HepG2 (cell line): ENCODE data around the gene MLX. TPM values are rescaled to one million over a fixed set of nuclear protein-coding genes. Genes with fewer than 3 reads are reported as not detected.
A peak's percentile ranks its signal among the peaks of the same experiment; 100 is the strongest.

Experiments
- ATRX ChIP-seq: sonication (generic); formaldehyde crosslinking; IDR thresholded peaks from 2 replicates; pipeline ENCODE4 v1.4.0; 2020; ENCODE audit warnings: missing genetic modification reagents, borderline replicate concordance
- CREB3 ChIP-seq: sonication (generic); formaldehyde crosslinking; IDR thresholded peaks from 2 replicates; pipeline ENCODE4 v1.5.0; 2020; ENCODE audit warnings: missing genetic modification reagents
- DNMT1 ChIP-seq: sonication (generic); formaldehyde crosslinking; IDR thresholded peaks from 2 replicates; pipeline ENCODE4 v1.5.1; 2020; ENCODE audit warnings: mild to moderate bottlenecking, missing genetic modification reagents
- FOXA3 ChIP-seq: IDR thresholded peaks from 2 replicates; pipeline ENCODE4 v1.6.1; 2016; ENCODE audit warnings: missing genetic modification reagents, missing compliant biosample characterization
- FOXJ3 ChIP-seq: sonication (generic); formaldehyde crosslinking; IDR thresholded peaks from 2 replicates; pipeline ENCODE4 v1.4.0; 2020; ENCODE audit warnings: missing genetic modification reagents, mild to moderate bottlenecking, borderline replicate concordance
- HDAC2 ChIP-seq: sonication (generic); formaldehyde crosslinking; IDR thresholded peaks from 2 replicates; pipeline ENCODE4 v1.4.0; 2020; ENCODE audit warnings: missing genetic modification reagents
- KLF15 ChIP-seq: sonication (generic); formaldehyde crosslinking; IDR thresholded peaks from 2 replicates; pipeline ENCODE4 v1.8.1; 2023; ENCODE audit warnings: borderline replicate concordance, mild to moderate bottlenecking, inconsistent platforms, missing genetic modification reagents, mixed read lengths
- MIXL1 ChIP-seq: IDR thresholded peaks from 2 replicates; pipeline ENCODE4 v1.6.1; 2016
- NFIC ChIP-seq: IDR thresholded peaks from 2 replicates; pipeline ENCODE4 v1.6.1; 2012; ENCODE audit warnings: mild to moderate bottlenecking, low read length, inconsistent platforms
- NR2F1 ChIP-seq, 2 experiments: fragments of 450-650 bp in 1 of 2; formaldehyde crosslinking in 1 of 2; IDR thresholded peaks; 2 replicates each; pipeline versions ENCODE4 v1.5.0 to v1.6.1; 2016 to 2020; ENCODE audit warnings: mild to moderate bottlenecking in 1 of 2, missing compliant biosample characterization in 1 of 2, missing genetic modification reagents in 1 of 2, moderate library complexity in 1 of 2
- PHF20 ChIP-seq: sonication (generic); formaldehyde crosslinking; IDR thresholded peaks from 2 replicates; pipeline ENCODE4 v1.5.0; 2020; ENCODE audit warnings: mild to moderate bottlenecking, missing genetic modification reagents
- POLR2AphosphoS5 ChIP-seq: IDR thresholded peaks from 2 replicates; pipeline ENCODE4 v1.6.1; 2012; ENCODE audit warnings: low read depth, low read length
- SMAD1 ChIP-seq: sonication (generic); formaldehyde crosslinking; IDR thresholded peaks from 2 replicates; pipeline ENCODE4 v1.4.0; 2020; ENCODE audit warnings: missing genetic modification reagents, low read depth, mild to moderate bottlenecking, borderline replicate concordance
- SOX13 ChIP-seq, 3 experiments: fragments of 450-650 bp in 1 of 3; sonication (generic) in 1 of 3; formaldehyde crosslinking in 1 of 3; IDR thresholded peaks in 2 of 3; conservative IDR thresholded peaks in 1 of 3; 2 replicates each; pipeline versions ENCODE4 v1.5.0 to v1.6.1; 2016 to 2020; ENCODE audit warnings: antibody characterized with exemption in 1 of 3, mild to moderate bottlenecking in 1 of 3, missing compliant biosample characterization in 1 of 3, missing genetic modification reagents in 1 of 3, moderate library complexity in 1 of 3
- ZEB1 ChIP-seq: IDR thresholded peaks from 2 replicates; pipeline ENCODE4 v1.6.1; 2012; ENCODE audit warnings: mild to moderate bottlenecking, low read depth, inconsistent platforms; ENCODE audit not compliant: insufficient replicate concordance
- ZHX2 ChIP-seq, 2 experiments: sonication (generic) in 1 of 2; formaldehyde crosslinking in 1 of 2; IDR thresholded peaks; 2 replicates each; pipeline versions ENCODE4 v1.6.1 to v1.9.0; 2014 to 2022; ENCODE audit warnings: antibody characterized with exemption in 1 of 2, borderline replicate concordance in 1 of 2, inconsistent platforms in 1 of 2, low read depth in 1 of 2, missing genetic modification reagents in 1 of 2
- ZNF441 ChIP-seq: sonication (generic); formaldehyde crosslinking; IDR thresholded peaks from 2 replicates; pipeline ENCODE4 v1.7.0; 2021; ENCODE audit warnings: missing genetic modification reagents, borderline replicate concordance
- ZSCAN12 ChIP-seq: sonication (generic); formaldehyde crosslinking; IDR thresholded peaks from 2 replicates; pipeline ENCODE4 v1.9.0; 2021; ENCODE audit warnings: mild to moderate bottlenecking, missing genetic modification reagents
- polyA plus RNA-seq, 8 experiments: library from polyadenylated mRNA; depleted of rRNA in 3 of 8; stranded (reverse) in 7 of 8; unstranded in 1 of 8; fragments of >200 nt; fragmentation: Illumina TruSeq in 4 of 8; extraction: Trizol in 4 of 8; gene quantifications; 2 replicates each; pipeline versions ENCODE4 v1.2.1 to v1.2.3, GENCODE V29; 2011 to 2016; ENCODE audit warnings: low read depth in 4 of 8, missing spikeins in 1 of 8, mixed read lengths in 1 of 8; ENCODE audit not compliant: insufficient read depth in 1 of 8
- total RNA-seq, 5 experiments: library from RNA; depleted of rRNA; stranded (reverse); fragments of >200 nt; fragmentation: Illumina TruSeq; extraction: Trizol; gene quantifications; 2 replicates each; pipeline ENCODE4 v1.2.3, GENCODE V29; 2016; ENCODE audit warnings: low read depth in 1 of 5
- TF ChIP-seq, protein P1 (sequence below): IDR thresholded peaks from 2 replicates; pipeline ENCODE4 v1.6.1; 2016

Gene MLX
- total and polyA plus RNA-seq, 2 of the 13 experiments (the other 11 are each of a cell fraction or from before 2014, with no cell fraction given) = 38.9 to 74.4 TPM

- TF ChIP-seq ZHX2 (IDR thresholded peaks at IDR 0.05; ENCODE audit: low read depth) (0 out of 2 replicates have a peak, but pooled peaks have one; percentile 30), ZHX2 (CRISPR knock-in tag; IDR thresholded peaks at IDR 0.05; ENCODE audit: borderline replicate concordance) (peak; percentile 77; the same call in 1 of the 2 replicates), NFIC (no peak), FOXA3 (CRISPR knock-in tag) (peak; percentile 63), HDAC2 (CRISPR knock-in tag) (peak; percentile 76; the same call in 1 of the 2 replicates), ZEB1 (no peak), ZNF441 (CRISPR knock-in tag) (no peak; the same call in 1 of the 2 replicates), DNMT1 (CRISPR knock-in tag) (peak; percentile 61; the same call in 1 of the 2 replicates), MIXL1 (CRISPR knock-in tag) (no peak), CREB3 (CRISPR knock-in tag) (peak; percentile 74; the same call in 1 of the 2 replicates), FOXJ3 (CRISPR knock-in tag) (0 out of 2 replicates have a peak, but pooled peaks have one; percentile 36), NR2F1 (CRISPR knock-in tag; IDR thresholded peaks at IDR 0.05) (peak in 1 of 2 experiments; percentile 39; a peak in 1 of 4 replicates), SMAD1 (CRISPR knock-in tag) (no peak), ZSCAN12 (peak; percentile 81; the same call in 1 of the 2 replicates), SOX13 (IDR thresholded peaks at IDR 0.05) (no peak), SOX13 (CRISPR knock-in tag; conservative IDR thresholded peaks at IDR 0.05 in 1 of 2, IDR thresholded peaks at IDR 0.05 in 1 of 2) (peak in 1 of 2 experiments; percentile 66; a peak in 2 of 4 replicates), PHF20 (peak; percentile 61), ATRX (CRISPR knock-in tag) (no peak), POLR2AphosphoS5 (peak; percentile 81), KLF15 (CRISPR knock-in tag) (peak; percentile 96; the same call in 1 of the 2 replicates)
- TF ChIP-seq, protein P1, sequence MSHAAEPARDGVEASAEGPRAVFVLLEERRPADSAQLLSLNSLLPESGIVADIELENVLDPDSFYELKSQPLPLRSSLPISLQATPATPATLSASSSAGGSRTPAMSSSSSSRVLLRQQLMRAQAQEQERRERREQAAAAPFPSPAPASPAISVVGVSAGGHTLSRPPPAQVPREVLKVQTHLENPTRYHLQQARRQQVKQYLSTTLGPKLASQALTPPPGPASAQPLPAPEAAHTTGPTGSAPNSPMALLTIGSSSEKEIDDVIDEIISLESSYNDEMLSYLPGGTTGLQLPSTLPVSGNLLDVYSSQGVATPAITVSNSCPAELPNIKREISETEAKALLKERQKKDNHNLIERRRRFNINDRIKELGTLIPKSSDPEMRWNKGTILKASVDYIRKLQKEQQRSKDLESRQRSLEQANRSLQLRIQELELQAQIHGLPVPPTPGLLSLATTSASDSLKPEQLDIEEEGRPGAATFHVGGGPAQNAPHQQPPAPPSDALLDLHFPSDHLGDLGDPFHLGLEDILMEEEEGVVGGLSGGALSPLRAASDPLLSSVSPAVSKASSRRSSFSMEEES (CRISPR knock-in tag) = peak; percentile 99
Measured at GRCh38 chr17:42536048-42536371, 30.9 kb upstream of the MLX start, which contains the start of gene NAGLU (continued).
